Ovary (tissue), 3 donors: Measurements from ENCODE around the gene STXBP2.

Experiments
- EP300 ChIP-seq: sonication (generic); formaldehyde crosslinking; IDR thresholded peaks from one replicate; pipeline ENCODE4 v1.6.1; 2017; ENCODE audit warnings: antibody characterized with exemption
- POLR2A ChIP-seq: fragments of 450-650 bp; IDR thresholded peaks from one replicate; pipeline ENCODE4 v1.6.1; 2017; ENCODE audit warnings: antibody characterized with exemption, mild to moderate bottlenecking, moderate library complexity
- TF ChIP-seq, protein P1 (sequence below), 3 donors: fragments of 450-650 bp in 2 of 3; fragments of 200-600 bp in 1 of 3; IDR thresholded peaks; one replicate each; pipeline versions ENCODE4 v1.5.1 to v1.8.0; 2016 to 2022; ENCODE audit warnings: antibody characterized with exemption in 3 of 3, mild to moderate bottlenecking in 1 of 3
- donor health status: DM: no; HTN: no; CAD: no.

- TF ChIP-seq, protein P1, sequence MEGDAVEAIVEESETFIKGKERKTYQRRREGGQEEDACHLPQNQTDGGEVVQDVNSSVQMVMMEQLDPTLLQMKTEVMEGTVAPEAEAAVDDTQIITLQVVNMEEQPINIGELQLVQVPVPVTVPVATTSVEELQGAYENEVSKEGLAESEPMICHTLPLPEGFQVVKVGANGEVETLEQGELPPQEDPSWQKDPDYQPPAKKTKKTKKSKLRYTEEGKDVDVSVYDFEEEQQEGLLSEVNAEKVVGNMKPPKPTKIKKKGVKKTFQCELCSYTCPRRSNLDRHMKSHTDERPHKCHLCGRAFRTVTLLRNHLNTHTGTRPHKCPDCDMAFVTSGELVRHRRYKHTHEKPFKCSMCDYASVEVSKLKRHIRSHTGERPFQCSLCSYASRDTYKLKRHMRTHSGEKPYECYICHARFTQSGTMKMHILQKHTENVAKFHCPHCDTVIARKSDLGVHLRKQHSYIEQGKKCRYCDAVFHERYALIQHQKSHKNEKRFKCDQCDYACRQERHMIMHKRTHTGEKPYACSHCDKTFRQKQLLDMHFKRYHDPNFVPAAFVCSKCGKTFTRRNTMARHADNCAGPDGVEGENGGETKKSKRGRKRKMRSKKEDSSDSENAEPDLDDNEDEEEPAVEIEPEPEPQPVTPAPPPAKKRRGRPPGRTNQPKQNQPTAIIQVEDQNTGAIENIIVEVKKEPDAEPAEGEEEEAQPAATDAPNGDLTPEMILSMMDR (IDR thresholded peaks at IDR 0.05), result no peak
- TF ChIP-seq EP300 (no peak), POLR2A (no peak)
These were observed 33.4 kb downstream of the STXBP2 start for GRCh38 chr19:7670150-7670783.
